Endothelial cell of umbilical vein (primary cell): ENCODE data around the gene CTTNBP2NL.

Experiments
- EZH2 ChIP-seq: IDR thresholded peaks from 2 replicates; pipeline ENCODE4 v1.6.1; 2012; ENCODE audit warnings: borderline replicate concordance, low read depth, mild to moderate bottlenecking, moderate library complexity, low read length, inconsistent platforms; ENCODE audit not compliant: severe bottlenecking
- GATA2 ChIP-seq: IDR thresholded peaks from 2 replicates; pipeline ENCODE4 v1.7.0; 2011; ENCODE audit warnings: low read depth, mild to moderate bottlenecking, moderate library complexity, mixed read lengths, low read length; ENCODE audit not compliant: insufficient read length, insufficient read depth
- JUN ChIP-seq: IDR thresholded peaks from 2 replicates; pipeline ENCODE4 v1.6.1; 2011; ENCODE audit warnings: borderline replicate concordance, low read depth; ENCODE audit not compliant: insufficient read length, insufficient read depth
- MAX ChIP-seq: IDR thresholded peaks from 2 replicates; pipeline ENCODE4 v1.6.1; 2011; ENCODE audit not compliant: insufficient read depth, insufficient read length
- MYC ChIP-seq: IDR thresholded peaks from one replicate; pipeline ENCODE4 v1.6.1; 2011; ENCODE audit warnings: mild to moderate bottlenecking, low read depth, low read length
- POLR2A ChIP-seq: IDR thresholded peaks from 2 replicates; pipeline ENCODE4 v1.6.1; 2012; ENCODE audit warnings: low read depth, mild to moderate bottlenecking, control low read depth, low read length
- POLR2AphosphoS5 ChIP-seq: IDR thresholded peaks from 2 replicates; pipeline ENCODE4 v1.6.1; 2012; ENCODE audit warnings: low read depth, mild to moderate bottlenecking, control low read depth, low read length, moderate library complexity; ENCODE audit not compliant: insufficient read depth
- TF ChIP-seq, protein P1 (sequence below), 2 donors: IDR thresholded peaks; 1 replicate in 1 of 2; 2 replicates in 1 of 2; pipeline ENCODE4 v1.5.1; 2011; ENCODE audit warnings: low read length in 2 of 2, mild to moderate bottlenecking in 2 of 2, moderate library complexity in 2 of 2, control low read depth in 1 of 2, inconsistent platforms in 1 of 2, low read depth in 1 of 2; ENCODE audit not compliant: insufficient read depth in 1 of 2; ENCODE audit errors: extremely low read depth in 1 of 2

GRCh38 chr1:112472142-112472541 lies 76.1 kb downstream of the CTTNBP2NL start:
- TF ChIP-seq POLR2AphosphoS5 (no peak), POLR2A (no peak), EZH2 (no peak), MAX (no peak), JUN (no peak), MYC (no peak), GATA2 (no peak)
- TF ChIP-seq, protein P1, sequence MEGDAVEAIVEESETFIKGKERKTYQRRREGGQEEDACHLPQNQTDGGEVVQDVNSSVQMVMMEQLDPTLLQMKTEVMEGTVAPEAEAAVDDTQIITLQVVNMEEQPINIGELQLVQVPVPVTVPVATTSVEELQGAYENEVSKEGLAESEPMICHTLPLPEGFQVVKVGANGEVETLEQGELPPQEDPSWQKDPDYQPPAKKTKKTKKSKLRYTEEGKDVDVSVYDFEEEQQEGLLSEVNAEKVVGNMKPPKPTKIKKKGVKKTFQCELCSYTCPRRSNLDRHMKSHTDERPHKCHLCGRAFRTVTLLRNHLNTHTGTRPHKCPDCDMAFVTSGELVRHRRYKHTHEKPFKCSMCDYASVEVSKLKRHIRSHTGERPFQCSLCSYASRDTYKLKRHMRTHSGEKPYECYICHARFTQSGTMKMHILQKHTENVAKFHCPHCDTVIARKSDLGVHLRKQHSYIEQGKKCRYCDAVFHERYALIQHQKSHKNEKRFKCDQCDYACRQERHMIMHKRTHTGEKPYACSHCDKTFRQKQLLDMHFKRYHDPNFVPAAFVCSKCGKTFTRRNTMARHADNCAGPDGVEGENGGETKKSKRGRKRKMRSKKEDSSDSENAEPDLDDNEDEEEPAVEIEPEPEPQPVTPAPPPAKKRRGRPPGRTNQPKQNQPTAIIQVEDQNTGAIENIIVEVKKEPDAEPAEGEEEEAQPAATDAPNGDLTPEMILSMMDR (IDR thresholded peaks at IDR 0.05; ENCODE audit: extremely low read depth in 1 of 2, insufficient read depth in 1 of 2, low read depth in 1 of 2, low read length in 2 of 2) = no peak
